Tibial nerve (tissue), 4 donors: ENCODE measurements around the gene FRMPD2. TPM values are rescaled to one million over a fixed set of nuclear protein-coding genes. Genes with fewer than 3 reads are reported as not detected.

Experiments
- DNase-seq, 2 donors: peaks; one replicate each; pipeline ENCODE4 v3.0.0-alpha.2; 2019; ENCODE audit warnings: low spot score in 2 of 2
- H3K27ac ChIP-seq, 4 donors: fragments of 200-600 bp; sonication (generic) in 3 of 4; one replicate each; pipeline ENCODE4 v1.5.1; 2017 to 2019; ENCODE audit warnings: mild to moderate bottlenecking in 1 of 4
- H3K27me3 ChIP-seq, 2 donors: fragments of 200-600 bp; sonication (generic) in 1 of 2; one replicate each; pipeline versions ENCODE4 v1.5.1 to v1.6.0; 2017 to 2019
- H3K36me3 ChIP-seq, 3 donors: fragments of 200-600 bp; sonication (generic); one replicate each; pipeline ENCODE4 v1.5.1; 2018 to 2019
- H3K4me1 ChIP-seq, 4 donors: fragments of 200-600 bp; sonication (generic) in 3 of 4; one replicate each; pipeline ENCODE4 v1.5.1; 2017 to 2019
- H3K4me3 ChIP-seq, 4 donors: fragments of 200-600 bp; sonication (generic) in 3 of 4; one replicate each; pipeline ENCODE4 v1.5.1; 2017 to 2019; ENCODE audit warnings: mild to moderate bottlenecking in 1 of 4, moderate library complexity in 1 of 4
- H3K9me3 ChIP-seq, 4 donors: fragments of 200-600 bp; sonication (generic) in 3 of 4; one replicate each; pipeline ENCODE4 v1.5.1; 2017 to 2019
- EP300 ChIP-seq, 2 donors: sonication (generic); formaldehyde crosslinking; IDR thresholded peaks; one replicate each; pipeline ENCODE4 v1.6.1; 2017; ENCODE audit warnings: antibody characterized with exemption in 2 of 2, mild to moderate bottlenecking in 1 of 2
- POLR2A ChIP-seq, 2 donors: fragments of 450-650 bp; IDR thresholded peaks; one replicate each; pipeline ENCODE4 v1.6.1; 2017; ENCODE audit warnings: antibody characterized with exemption in 2 of 2, mild to moderate bottlenecking in 2 of 2, moderate library complexity in 2 of 2
- WGBS, 2 donors: methylation state at CpG; one replicate each; pipeline ENCODE4 v1.1.5; 2018; 5-methylcytosine and 5-hydroxymethylcytosine counted together
- total RNA-seq, 4 donors: library from RNA; depleted of rRNA; stranded (reverse); fragments of >200 nt; gene quantifications; one replicate each; pipeline ENCODE4 v1.1.0, GENCODE V29; 2016
- TF ChIP-seq, protein P1 (sequence below), 5 experiments: fragments of 200-600 bp in 3 of 5; fragments of 450-650 bp in 2 of 5; sonication (generic) in 3 of 5; IDR thresholded peaks; one replicate each; pipeline ENCODE4 v1.5.1; 2016 to 2019; ENCODE audit warnings: antibody characterized with exemption in 5 of 5, mild to moderate bottlenecking in 3 of 5, moderate library complexity in 2 of 5

The FRMPD2 gene
- total RNA-seq, 4 donors from 2014 or later = 0.21 TPM; not detected in 3

GRCh38 chr10:48258105-48258504 is 16.4 kb downstream of the FRMPD2 start:
- TF ChIP-seq, protein P1, sequence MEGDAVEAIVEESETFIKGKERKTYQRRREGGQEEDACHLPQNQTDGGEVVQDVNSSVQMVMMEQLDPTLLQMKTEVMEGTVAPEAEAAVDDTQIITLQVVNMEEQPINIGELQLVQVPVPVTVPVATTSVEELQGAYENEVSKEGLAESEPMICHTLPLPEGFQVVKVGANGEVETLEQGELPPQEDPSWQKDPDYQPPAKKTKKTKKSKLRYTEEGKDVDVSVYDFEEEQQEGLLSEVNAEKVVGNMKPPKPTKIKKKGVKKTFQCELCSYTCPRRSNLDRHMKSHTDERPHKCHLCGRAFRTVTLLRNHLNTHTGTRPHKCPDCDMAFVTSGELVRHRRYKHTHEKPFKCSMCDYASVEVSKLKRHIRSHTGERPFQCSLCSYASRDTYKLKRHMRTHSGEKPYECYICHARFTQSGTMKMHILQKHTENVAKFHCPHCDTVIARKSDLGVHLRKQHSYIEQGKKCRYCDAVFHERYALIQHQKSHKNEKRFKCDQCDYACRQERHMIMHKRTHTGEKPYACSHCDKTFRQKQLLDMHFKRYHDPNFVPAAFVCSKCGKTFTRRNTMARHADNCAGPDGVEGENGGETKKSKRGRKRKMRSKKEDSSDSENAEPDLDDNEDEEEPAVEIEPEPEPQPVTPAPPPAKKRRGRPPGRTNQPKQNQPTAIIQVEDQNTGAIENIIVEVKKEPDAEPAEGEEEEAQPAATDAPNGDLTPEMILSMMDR (IDR thresholded peaks at IDR 0.05) = no peak
- no peak for TF ChIP-seq POLR2A (IDR thresholded peaks at IDR 0.05)
- TF ChIP-seq EP300 (IDR thresholded peaks at IDR 0.05) = no peak
- Histone ChIP-seq H3K27ac (no peak overlapping the region), H3K27me3 (no peaks in the 10 kb centered on the region), H3K36me3 (no peaks in the 10 kb centered on the region), H3K4me3 (no peak overlapping the region), H3K4me1 (no peaks in the 10 kb centered on the region), H3K9me3 (peaks cover 0 to 9% (median 0%) of the 10 kb centered on the region in 4 donors)
- 50 to 75% methylated on average over 1 of the region's 1 CpG for WGBS, 2 donors
- no peak for DNase-seq

- TF ChIP-seq EP300 (IDR thresholded peaks at IDR 0.05) (no peak), POLR2A (IDR thresholded peaks at IDR 0.05) (no peak)
- TF ChIP-seq, protein P1 (IDR thresholded peaks at IDR 0.05) = no peak
- Histone ChIP-seq H3K27ac (no peak overlapping the region), H3K27me3 (no peaks in the 10 kb centered on the region), H3K4me1 (no peaks in the 10 kb centered on the region), H3K36me3 (no peaks in the 10 kb centered on the region), H3K9me3 (peaks cover 0 to 9% (median 0%) of the 10 kb centered on the region in 4 donors), H3K4me3 (no peak overlapping the region)
- 85 to 86% methylated on average over 3 of the region's 3 CpGs for WGBS, 2 donors
- DNase-seq = no peak
Measured at GRCh38 chr10:48257407-48257961, 17.0 kb downstream of the FRMPD2 start.

GRCh38 chr10:48255722-48256121 is 18.8 kb downstream of the FRMPD2 start:
- no peaks in the 10 kb centered on the region for H3K27me3 ChIP-seq
- H3K4me3 ChIP-seq = no peak overlapping the region
- H3K36me3 ChIP-seq = no peaks in the 10 kb centered on the region
- 82 to 84% methylated on average over 6 of the region's 6 CpGs for WGBS, 2 donors
- no peak overlapping the region for H3K27ac ChIP-seq
- TF ChIP-seq EP300 (IDR thresholded peaks at IDR 0.05) = no peak
- TF ChIP-seq, protein P1 (IDR thresholded peaks at IDR 0.05) = no peak
- no peak for TF ChIP-seq POLR2A (IDR thresholded peaks at IDR 0.05)
- H3K4me1 ChIP-seq = no peaks in the 10 kb centered on the region
- no peak for DNase-seq
- peaks cover 0 to 8% (median 0%) of the 10 kb centered on the region in 4 donors for H3K9me3 ChIP-seq

DNA sequence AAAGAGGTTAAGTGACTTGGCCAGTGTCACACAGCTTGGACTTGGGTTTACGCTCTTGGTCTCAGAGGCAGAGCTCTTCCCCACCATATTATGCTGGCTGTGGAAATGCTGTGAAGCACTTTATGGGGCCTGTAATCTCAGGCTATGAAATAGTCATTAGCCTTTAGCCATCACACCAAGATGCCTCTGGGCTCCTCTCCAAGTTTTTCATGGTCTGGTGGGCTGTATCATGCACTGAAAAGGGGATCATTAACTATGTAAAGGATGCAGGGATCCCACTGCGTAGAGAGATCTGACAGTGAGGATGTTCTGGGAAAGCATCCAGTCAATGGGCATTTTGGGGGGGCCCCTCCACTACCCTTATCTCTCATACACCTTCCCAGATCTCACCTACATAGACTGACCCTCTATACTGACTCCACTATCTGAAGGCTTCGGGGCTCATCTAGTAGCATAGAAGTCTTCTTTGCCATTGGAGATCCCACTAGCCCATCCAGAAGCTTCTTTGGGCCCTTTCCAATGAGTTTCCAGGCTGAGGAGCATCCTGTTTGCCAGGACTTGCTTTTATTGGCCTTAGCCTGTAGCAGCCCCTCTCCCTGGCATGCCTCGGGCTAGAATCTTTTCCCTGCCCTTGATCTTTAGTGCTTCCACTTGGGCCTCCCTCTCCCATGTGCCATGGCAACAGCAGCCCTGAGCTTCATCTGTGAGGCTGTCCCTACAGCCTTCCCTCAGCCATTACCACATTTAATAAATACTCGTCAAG is 19.6 kb downstream of the FRMPD2 start:
- no peaks in the 10 kb centered on the region for H3K27me3 ChIP-seq
- 81% methylated on average over 5 of the region's 5 CpGs for WGBS, 2 donors
- H3K27ac ChIP-seq = no peak overlapping the region
- DNase-seq = no peak
- H3K4me1 ChIP-seq = no peaks in the 10 kb centered on the region
- TF ChIP-seq, protein P1 (IDR thresholded peaks at IDR 0.05) = no peak
- TF ChIP-seq POLR2A (IDR thresholded peaks at IDR 0.05) = no peak
- no peak for TF ChIP-seq EP300 (IDR thresholded peaks at IDR 0.05)
- H3K4me3 ChIP-seq = no peak overlapping the region
- no peaks in the 10 kb centered on the region for H3K36me3 ChIP-seq
- H3K9me3 ChIP-seq = no peaks in the 10 kb centered on the region

DNA sequence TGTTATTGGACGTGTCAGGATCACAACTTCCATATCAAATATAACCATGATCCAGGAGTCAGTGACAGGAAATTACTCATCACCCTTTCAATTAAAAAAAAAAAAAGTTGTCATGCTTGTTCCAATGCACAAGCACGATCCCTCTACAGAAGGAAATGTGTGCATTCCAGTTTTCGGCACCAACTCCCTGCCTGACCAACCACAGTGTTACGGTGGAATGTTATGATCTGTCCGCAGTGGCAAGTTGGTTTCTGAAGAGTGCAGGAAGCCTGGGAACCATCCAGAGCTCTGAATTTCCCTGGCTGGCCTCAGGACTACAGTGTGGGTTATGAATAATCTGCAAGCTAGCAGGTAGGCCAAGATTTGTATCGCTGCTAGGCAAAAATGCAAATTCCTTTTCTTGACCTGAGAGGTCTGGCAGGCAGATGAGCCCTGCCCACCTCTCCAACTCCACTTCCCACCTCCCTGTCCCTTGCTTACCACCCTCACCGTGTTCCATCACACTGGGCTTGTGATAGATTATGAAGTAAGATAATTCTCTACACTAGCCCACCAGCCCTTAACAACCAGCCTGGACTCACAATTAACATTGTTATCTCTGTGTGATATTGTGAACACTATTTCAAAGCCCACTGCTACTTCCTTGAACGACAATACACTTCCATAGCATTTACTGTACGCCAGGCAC is 20.4 kb downstream of the FRMPD2 start:
- H3K9me3 ChIP-seq = no peaks in the 10 kb centered on the region
- DNase-seq = no peak
- no peaks in the 10 kb centered on the region for H3K4me1 ChIP-seq
- no peaks in the 10 kb centered on the region for H3K27me3 ChIP-seq
- no peaks in the 10 kb centered on the region for H3K36me3 ChIP-seq
- 67 to 85% methylated on average over 9 of the region's 9 CpGs for WGBS, 2 donors
- no peak overlapping the region for H3K27ac ChIP-seq
- TF ChIP-seq, protein P1 (IDR thresholded peaks at IDR 0.05) = no peak
- TF ChIP-seq EP300 (IDR thresholded peaks at IDR 0.05) (no peak), POLR2A (IDR thresholded peaks at IDR 0.05) (no peak)
- H3K4me3 ChIP-seq = no peak overlapping the region
